NB4 (cell line): Measurements from ENCODE around the gene RANBP17.

Experiments
- CTCF ChIP-seq: IDR thresholded peaks from one replicate; pipeline ENCODE4 v1.5.1; 2012; ENCODE audit warnings: low read depth, low read length
- MYC ChIP-seq: IDR thresholded peaks from 2 replicates; pipeline ENCODE4 v1.6.1; 2011; ENCODE audit warnings: low read depth, low read length
- POLR2A ChIP-seq: IDR thresholded peaks from 2 replicates; pipeline ENCODE4 v1.6.1; 2011; ENCODE audit warnings: mild to moderate bottlenecking; ENCODE audit not compliant: insufficient read length; ENCODE audit errors: extremely low read depth
- TF ChIP-seq, protein P1 (sequence below): IDR thresholded peaks from 2 replicates; pipeline ENCODE4 v1.6.1; 2011; ENCODE audit warnings: low read depth, low read length

DNA sequence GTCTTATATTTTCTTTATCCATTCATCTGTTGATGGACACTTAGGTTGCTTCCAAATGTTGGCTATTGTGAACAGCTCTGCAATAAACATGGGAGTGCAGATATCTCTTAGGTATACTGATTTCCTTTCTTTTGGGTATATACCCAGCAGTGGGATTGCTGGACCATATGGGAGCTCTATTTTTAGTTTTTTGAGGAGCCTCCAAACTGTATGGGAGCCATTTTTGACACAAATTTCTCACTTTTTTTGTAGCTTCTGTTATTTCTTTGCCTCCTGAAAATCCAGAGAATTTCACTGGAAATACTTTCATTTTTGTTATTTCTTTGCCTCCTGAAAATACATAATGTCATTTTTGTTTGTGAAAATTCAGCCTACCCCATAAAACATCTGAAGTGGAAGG, 15.0 kb upstream of the RANBP17 start:
- TF ChIP-seq CTCF (no peak), MYC (no peak), POLR2A (no peak)
- TF ChIP-seq, protein P1, sequence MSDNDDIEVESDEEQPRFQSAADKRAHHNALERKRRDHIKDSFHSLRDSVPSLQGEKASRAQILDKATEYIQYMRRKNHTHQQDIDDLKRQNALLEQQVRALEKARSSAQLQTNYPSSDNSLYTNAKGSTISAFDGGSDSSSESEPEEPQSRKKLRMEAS: no peak
